Eye (tissue), 1 donor: ENCODE data around the gene DEPDC1B.
"Not testable (repeated sequence)": the region's sequence is repeated elsewhere in the genome, so short reads cannot be mapped to it uniquely, and the experiment has no call there.

Experiments
- DNase-seq: peaks from one replicate; pipeline ENCODE4 v3.0.0-alpha.2; 2015

DEPDC1B gene

DNA sequence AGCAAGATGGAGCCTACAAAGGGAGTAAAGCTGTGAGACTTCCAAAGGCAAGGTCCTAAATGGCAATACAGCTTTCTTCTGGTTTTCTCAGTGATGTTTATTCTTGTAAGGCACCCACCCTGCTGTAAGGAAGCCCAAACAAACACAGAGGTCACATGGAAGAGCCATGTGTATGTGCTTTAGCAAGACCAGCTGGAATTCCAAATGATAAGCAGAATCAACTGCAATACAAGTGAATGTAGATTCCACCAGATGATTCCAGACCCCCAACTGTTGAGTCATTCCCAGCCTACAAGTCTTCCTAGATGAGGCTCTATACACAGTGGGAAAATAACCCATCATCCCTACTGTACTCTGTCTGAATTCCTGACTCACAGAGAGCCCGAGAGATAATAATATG lies 122.8 kb downstream of the DEPDC1B start:
- DNase-seq: no peak

DNA sequence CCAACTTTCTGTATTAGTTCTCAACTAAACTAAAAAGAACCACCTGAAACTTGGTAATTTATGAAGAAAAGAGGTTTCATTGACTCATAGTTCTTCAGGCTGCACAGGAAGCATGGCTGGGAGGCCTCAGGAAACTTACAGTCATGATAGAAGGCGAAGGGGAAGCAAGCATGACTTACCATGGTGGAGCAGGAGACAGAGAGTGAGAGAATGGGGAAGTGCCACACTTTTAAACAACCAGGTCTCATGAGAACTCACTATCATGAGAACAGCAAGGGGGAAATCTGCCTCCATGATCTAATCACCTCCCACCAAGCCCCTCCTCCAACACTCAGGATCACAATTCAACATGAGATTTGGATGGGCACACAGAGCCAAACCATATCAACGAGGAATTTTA lies 123.5 kb downstream of the DEPDC1B start:
- no peak for DNase-seq

DNA sequence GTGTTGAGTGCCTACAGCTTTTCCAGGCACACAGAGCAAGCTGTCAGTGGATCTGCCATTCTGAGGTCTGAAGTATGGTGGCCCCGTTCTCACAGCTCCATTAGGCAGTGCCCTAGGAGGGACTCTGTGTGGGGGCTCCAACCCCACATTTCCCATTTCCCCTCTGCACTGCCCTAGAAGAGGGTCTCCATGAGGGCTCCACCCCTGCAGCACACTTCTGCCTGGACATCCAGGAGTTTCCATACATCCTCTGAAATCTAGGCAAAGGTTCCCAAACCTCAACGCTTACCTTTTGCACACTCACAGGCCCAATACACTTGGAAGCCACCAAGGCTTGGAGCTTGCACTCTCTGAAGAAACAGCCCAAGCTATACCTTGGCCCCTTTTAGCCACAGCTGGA lies 131.3 kb downstream of the DEPDC1B start:
- DNase-seq: no peak

DNA sequence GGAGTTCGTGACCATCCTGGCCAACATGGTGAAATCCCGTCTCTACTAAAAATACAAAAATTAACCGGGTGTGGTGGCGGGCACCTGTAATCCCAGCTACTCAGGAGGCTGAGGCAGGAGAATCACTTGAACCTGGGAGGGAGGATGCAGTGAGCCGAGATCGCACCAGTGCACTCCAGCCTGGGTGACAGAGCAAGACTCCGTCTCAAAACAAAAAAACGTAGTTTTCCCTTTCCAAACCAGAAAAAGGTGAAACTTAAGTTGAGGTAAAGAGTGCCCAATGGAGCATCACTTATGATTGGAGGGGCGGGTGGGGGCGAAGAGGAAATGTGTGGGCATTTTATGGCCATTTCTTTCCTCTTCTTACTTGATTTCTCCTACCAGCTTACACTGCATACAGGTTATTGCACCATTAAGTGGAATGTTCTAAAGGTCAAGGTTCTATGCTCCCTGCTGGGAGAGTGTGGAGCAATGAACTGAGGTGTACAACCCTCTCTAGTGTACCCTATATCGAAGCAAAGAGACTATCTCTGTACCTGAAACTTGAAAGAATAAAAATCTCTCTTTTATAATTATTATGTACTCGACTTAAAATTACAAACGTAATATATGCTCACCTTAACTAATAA lies 136.2 kb downstream of the DEPDC1B start:
- DNase-seq: no peak

DNA sequence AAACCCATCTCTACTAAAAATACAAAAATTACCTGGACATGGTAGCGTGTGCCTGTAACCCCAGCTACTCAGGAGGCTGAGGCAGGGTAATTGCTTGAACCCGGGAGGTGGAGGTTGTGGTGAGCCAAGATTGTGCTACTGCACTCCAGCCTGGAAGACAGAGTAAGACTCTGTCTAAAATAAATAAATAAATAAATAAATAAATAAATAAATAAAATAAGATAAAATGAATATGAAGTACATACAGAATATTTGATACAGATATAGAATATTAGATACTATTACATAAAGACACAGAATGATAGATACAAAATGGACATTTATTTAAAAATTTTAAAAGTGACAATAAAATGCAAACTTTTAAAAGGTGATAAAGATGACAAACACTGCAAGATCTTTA lies 146.7 kb downstream of the DEPDC1B start:
- not testable (repeated sequence) for DNase-seq

DNA sequence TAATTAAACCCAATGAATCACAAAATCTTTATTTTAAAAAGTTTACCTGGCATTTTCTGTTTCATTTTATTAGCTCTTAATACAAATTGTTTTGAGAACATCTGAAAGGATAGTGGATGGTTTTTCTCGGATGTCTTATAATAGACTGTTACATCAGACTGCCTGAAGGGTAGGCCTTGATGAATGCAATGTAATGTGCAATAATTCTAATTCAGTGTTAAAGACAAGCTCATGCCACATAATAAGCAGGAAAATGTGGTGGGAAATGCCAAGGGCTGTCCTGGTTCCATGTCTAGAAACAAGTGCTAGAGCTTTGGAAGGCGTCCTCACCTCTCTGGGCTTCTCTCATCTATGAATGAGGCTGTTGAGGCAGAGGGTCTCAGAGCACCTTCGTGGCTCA lies 148.1 kb downstream of the DEPDC1B start:
- no peak for DNase-seq

DNA sequence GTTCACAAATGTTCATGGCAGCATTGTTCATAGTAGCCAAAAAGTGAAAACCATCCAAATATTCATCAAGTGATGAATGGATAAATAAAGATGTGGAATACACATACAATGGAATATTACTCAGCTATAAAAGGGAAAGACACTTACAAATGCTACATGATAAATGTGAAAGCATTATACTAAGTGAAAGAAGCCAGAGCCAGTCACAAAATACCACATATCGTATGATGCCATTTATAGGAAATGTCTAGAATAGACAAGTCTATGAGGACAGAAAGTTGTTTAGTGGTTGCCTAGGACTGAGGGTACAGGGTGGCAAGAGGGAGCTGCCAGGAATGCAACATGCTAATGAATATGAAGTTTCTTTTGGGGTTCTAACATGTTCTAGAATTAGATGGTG lies 148.7 kb downstream of the DEPDC1B start:
- no peak for DNase-seq

DNA sequence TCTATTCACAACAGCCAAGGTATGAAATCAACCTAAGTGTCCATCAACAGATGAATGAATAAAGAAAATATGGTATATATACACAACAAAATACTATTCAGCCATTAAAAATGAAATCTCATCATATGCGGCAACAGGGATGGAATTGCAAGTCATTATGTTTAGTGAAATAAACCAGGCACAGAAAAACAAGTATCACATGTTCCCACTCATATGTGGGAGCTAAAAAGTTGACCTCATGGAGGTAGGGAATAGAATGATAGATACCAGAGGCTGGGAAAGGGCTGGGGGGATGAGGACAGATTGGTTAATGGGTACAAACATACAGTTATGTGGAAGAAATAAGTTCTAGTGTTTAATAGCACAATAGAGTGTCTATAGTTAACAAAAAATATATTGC lies 149.7 kb downstream of the DEPDC1B start:
- DNase-seq: no peak

DNA sequence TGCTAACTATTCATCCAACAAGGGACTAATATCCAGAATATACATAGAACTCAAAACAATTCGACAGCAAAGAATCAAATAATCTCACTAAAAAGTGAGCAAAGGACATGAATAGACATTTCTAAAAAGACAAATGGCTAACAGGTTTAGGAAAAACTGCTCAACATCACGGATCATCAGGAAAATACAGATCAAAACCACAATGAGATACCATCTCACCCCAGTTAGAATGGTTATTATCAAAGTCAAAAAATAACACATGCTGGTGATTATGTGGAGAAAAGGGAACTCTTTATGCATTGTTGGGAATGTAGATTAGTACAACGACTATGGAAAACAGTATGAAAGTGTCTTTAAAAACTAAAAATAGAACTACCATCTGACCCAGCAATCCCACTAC lies 150.1 kb downstream of the DEPDC1B start:
- DNase-seq: no peak
